ENCODE results near the gene CBX8.

Gene CBX8

DNA sequence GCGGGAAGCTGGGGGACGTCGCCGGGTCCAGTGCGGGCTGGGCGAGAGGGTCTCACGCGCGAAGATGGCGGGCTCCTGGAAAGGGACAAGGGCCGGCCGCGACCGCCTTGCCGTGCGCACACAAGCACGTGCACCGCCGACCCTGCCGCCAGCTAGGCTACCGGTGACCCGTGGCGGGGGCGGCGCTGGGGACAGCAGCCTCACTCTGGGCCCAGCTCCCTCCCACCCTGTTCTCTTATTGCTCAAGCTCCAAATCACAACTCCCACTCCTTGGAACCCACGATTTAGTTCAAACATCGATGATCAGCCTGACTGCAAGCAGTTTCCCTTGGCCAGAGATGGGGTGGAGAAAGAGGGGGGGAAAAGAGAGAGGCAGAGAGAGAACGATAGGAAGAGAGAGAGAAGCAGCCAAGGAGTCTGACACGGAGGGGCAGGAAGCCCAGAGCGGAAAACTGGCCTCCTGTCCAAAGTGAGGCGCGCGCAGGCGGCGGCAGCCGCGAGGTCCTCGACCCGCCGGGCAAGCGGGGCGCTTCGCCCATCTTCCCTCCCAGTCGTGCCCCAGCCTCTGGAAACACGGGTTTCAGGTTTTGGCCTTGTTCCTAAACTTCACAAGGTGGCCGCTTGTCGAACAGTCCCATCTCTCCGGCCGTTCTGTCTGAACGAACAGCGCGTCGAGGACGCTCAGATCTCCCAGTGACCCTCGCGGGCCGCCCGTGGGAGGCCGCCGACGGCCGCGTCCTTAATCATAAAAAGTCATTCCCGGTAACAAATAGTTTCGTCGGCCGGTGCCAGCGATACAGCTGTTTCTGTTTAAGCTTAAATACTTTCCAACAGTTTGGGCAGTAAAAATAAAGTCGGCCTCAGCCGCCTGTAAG, 1.7 kb upstream of the CBX8 start:
- Histone ChIP-seq H3K27ac (peak overlapping the region in 4 of 21 experiments; percentile 4 to 91 (median 70)), H3K4me3 (peak overlapping the region; percentile 42 to 75 (median 60))

DNA sequence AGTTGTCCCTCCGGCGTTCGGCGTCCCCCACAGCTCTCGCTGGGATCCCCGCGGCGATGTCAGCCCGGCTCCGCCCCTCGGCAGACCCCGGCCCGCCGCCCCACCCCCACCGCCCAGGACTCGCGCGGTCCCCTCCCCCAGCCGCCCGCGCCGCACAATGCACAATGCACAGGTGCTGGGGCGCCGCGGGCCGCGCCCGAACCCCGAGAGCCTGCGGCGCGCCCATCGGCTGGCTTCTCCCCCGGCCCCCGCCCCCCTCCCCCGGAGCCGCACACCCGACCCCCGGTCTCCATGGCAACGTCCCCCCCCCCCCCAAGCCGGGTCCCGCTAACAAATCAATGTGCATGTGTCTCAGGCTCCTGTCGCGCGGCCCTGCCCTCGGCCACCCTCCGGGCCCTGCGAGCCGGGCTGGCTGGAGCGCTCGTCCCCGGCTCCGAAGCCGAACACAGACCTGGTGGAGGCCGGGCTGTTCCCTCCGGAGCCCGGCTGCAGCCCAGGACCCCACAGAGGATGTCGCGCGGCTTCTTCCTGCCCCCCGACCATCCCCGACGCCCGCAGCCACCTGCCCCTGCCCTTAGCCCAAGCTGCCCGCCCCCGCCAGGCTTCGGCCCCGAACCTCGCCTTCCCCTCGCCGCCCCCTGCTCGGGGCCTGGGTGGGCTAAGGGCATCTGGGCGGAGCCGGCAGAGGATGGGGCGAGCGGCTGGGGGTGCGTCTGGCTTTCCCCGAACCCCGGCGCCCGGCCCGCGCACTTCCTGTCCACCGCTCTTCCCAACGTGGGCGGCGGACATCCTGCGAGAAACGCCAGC, 818 bp upstream of the CBX8 start:
- Histone ChIP-seq H3K4me3 (peak overlapping the region; percentile 42 to 75 (median 60)), H3K27ac (peak overlapping the region in 20 of 21 experiments; percentile 60 to 94 (median 84))

DNA sequence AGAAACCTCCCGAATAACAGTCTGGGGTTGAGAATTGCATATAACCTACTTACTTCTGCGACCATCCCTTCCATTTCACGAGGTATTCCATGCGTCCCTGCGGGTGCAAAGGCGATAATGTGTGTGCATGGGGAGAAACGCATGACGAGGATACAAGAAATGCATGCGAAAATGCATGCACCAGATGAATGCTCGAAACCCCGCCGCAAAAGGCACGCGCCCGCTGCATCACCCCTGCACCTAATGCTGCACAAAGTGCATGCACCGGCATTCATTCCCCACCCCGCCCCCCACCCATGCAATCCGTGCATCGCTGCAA, 474 bp downstream of the CBX8 start:
- peak overlapping the region; percentile 7 to 94 (median 85) for H3K27ac ChIP-seq
- peak overlapping the region; percentile 42 to 75 (median 60) for H3K4me3 ChIP-seq

DNA sequence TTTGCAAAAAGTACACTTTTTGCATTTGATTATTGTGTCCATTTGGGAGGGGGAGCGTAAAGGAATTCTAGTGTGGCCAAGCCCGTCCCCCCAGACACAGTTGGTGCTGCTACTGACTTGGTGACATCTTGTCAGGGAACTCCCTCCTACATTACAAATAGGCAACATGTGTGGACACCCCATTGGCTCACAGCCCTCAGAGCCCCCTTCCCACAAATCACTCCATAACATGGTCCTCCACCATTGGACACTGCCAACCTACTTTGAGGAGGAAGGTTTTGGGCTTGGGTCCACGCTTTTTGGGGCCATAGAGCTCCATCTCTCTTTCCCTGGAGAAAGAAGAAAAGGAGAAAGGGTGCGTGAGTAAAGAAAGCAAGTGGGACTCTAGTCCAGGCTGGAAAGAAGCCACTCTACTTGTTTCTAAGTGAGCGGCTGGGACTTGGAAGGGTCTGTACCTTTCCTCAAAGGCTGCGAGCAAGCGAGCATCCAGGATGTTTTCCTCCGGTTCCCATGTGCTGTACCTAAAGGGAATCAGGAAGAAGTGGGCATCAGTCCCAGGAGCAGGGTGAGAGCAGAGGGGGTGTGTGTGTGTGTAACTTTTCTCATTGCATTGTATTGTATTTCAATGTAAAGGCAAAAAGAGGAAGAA, 958 bp downstream of the CBX8 start:
- peak overlapping the region in 1 of 21 experiments; percentile 91 for H3K27ac ChIP-seq
- H3K4me3 ChIP-seq, result peak overlapping the region; percentile 42 to 75 (median 60)

DNA sequence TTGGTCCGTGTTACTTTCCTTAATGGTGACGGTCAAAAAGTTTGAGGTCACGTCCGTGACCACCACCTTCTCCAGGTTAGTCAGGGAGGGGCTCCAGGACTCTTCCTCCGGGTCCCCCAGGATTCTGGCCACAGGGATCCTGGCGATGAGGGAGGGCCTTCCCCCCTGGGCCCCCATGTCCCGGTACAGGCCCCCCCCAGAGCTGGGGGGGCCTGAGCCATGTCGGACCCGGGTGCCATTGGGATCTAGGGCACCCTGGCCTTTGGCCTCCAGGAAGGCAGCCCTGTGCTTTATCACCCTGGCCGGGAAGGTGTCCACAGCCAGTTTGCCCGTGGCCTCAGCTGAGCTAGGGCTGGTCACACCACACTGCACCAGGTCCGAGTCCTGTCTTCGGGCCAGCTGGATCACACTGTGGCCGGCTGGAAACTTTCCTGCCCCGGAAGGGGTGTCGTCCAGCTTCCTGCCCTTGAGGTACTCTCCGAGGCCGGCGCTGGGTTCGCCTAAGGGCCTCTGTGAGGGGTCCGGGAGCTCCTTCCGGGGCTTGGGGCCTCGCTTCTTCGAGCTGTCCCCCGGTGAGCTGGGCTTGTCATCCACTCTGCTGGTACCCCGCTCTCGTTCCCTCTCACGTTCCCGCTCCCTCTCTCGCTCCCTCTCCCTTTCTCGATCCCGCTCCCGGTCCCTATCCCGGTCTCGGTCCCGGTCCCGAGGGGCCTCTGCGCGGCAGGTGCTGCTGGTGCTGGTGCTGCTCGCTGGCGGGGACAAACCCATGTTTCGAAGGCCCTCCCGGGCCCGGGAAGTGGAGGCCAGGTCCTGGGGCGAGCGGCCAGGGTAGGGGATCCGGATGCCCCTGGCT, 2.0 kb downstream of the CBX8 start:
- Histone ChIP-seq H3K27ac (peak overlapping the region in 1 of 21 experiments; percentile 63), H3K4me3 (no peak overlapping the region)

DNA sequence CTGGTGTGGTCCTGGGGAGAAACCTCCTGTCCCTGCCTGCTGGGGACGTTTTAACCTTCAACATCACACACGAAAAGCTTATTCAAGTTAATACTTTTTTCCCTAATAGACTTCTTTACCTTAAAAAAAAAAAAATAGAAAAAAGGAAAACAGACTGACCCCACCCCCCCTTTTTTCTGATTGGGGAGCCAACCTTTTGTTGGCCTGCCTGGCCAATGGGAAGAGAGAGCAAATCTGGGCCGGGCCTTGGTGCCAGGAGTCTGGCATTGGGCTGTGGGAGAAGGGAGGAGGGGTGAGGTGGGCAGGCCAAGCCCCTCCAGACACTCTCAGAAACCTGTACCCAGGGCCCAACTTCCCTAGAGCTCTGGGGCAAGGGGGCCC, 3.0 kb downstream of the CBX8 start:
- H3K27ac ChIP-seq, result peak overlapping the region in 6 of 21 experiments; percentile 3 to 65 (median 52)
- no peak overlapping the region for H3K4me3 ChIP-seq

DNA sequence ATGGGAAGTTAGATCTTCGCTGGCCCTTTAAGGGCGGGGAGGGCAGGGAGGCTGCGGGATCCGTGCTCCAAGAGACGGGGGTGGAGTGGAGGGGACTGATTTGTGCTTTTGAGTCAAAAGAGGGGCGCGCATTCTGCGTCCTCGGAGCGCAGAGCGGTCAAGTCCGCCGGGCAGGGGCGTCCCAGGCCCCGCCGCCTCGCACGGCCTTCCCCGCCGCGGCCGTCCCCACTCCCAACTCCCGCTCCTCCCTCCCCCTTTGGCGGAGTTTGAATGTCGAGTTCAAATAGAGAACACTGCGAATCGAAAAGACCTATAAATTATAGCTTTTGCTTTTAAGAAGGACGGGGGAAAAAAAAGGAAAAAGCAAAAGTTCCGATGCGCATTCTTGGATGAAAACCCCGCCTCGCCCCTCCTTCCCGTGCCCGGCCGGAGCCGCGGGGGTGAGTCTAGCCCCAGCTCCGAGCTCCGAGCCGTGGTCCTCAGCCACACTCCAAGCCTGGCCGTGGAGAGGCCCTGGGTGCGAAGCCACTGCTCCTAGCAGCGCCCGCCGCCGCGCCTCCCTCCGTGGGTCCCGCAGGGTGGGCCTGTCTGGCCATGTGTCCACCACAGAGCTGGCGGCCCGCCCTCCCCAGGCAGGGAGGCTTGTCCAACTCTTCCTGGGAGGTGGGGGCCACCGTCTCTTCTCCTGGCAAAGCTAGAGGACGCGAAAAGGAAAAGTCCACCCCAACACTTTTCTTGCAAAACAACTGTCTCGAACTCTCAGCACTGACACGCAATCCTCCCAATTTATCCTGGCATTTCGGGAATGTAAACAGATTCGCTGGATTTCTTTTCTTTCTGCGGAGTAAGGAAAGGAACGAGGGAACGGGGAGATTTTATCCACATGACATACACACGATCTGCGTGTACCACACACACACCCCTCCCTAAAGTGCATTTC, 3.6 kb downstream of the CBX8 start:
- H3K27ac ChIP-seq, result peak overlapping the region in 9 of 21 experiments; percentile 3 to 65 (median 43)
- H3K4me3 ChIP-seq, result peak overlapping the region; percentile 5 to 33 (median 8)

DNA sequence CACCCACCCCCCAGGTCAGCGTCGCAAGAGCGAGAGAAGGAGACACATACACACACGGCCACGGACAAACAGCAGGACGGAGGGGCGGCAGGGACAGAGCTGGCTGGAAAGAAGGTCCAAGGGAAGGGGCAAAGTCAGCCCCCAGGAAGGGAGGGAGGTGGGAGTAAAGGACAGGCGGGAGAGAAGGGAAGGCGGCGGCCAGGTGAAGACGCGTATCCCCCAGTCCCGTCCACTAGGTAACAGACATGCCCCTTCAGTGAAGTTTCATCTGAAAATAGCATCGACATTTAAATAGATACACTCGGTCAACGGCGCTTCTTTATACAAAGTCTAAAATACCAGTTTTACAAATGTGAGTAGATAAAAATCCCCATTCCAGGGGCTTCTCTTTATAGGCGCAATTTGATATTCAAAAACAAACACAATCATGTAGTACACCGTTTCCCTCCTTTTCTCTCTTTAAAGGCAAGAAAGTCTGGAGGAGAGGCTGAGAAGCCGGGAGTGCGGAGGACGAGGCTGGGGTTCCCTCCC, 4.5 kb downstream of the CBX8 start:
- H3K27ac ChIP-seq, result peak overlapping the region in 2 of 21 experiments; percentile 62 to 65
- peak overlapping the region in 5 of 7 experiments; percentile 5 to 33 (median 8) for H3K4me3 ChIP-seq

DNA sequence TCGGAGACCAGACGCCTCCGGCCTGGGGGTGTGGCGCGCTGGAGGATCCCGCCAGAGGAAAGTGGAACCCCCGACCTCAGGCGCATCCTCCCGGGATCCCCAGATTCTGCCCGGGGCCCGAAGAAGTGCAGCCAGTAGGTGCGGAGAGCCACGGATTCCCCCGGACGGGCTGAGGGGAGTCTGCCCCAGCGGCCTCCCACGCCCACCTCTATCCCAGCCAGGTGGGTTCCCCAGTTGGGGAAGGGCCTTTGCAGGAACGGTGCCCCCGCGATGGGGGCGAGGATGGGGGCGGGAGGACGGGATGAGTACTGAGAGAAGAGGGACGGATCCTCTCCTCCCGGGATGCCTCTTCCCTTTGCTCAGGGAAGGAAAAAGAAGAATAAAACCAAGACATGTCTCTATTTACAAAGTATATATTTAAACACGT, 5.1 kb downstream of the CBX8 start:
- H3K27ac ChIP-seq, result no peak overlapping the region

DNA sequence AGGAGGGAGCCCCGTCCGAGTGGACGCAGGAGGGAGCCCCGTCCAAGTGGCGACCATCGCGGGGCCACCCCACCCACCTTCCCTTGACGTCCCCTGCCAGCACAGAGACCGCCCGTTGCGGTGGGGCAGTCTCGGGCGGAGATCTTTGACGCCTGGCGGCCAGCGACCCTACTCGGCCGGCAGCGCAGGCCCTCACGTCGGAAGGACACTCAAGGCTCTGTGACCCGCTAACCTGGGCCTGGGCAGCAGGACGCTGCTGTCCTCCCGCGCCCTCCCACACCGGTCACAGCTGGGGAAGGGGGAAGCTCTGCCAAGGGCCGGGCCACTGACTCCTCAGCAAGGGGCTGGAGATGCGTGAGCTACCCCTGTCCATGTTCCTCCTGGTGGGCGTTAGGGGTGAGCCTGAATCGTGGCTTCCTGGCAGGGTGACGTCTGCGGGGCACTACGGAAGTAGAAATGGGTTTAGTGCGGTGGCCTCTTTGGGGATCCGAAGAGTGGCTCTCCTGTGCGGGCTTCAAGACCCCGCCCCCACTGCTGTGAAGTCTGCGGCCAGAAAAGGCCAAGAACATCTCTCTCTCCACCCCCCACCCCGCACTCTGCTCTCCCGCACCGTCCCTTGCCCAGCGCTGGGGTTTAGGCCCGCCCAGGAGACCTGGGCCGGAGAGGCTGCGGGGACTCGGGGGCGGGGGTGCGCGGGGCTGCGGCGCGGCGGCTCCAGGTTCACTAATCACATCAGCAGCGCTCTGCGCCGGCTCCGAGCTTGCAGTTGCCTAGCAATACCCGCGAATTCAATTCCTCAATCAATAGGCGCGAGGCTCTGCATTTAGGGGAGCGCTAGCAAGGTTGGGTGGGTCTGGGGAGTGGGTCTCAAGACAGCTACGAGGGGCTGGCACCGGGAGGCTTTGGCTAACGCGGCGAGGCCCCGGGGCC, 5.8 kb downstream of the CBX8 start:
- H3K4me3 ChIP-seq, result no peak overlapping the region

More for the DNA sequence above, 5.1 kb downstream of the CBX8 start:
- no peak overlapping the region for H3K4me3 ChIP-seq

DNA sequence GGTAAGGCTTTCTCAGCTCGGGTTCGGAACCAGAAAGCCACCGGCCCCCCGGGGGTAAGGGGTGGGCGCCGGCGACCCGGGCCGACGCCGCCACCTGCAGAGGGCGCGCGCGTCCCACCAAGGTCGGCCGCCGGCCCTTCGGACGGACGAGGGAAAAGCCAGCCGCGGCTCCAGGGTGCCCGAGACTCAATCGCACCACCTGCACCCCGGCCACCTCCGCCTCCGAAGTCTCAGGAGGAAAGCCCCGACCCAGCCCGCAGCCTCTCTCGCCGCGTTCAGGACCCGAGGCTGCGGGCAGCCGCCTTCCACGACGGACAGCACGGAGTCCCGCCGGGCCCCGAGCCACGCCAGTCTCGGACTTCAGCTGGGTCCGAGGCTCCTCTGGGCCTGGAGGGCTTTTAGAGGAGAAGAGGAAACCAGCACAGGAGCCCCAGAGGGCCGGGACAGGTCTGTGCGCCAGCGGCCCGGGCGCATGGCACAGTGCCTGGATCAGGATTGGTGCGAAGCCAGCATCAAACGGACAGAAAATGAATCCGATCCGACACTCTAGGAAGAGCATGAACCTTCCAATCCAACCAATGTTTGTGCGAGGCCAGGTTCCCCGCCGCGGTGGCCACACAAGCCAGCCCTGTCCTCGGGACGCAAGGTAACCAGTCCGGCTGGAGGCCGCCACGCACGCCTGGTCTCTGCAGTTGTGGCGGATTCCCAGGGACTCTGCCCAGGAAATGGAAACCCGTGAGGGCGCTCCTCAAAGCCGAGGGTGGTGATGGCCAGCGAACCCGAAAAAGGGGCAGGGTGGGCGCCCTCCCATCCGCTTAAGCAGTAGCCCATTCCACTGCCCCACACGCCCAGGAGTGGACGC, 6.7 kb downstream of the CBX8 start:
- H3K4me3 ChIP-seq, result no peak overlapping the region
- H3K27ac ChIP-seq, result no peak overlapping the region

More for the DNA sequence above, 5.8 kb downstream of the CBX8 start:
- no peak overlapping the region for H3K27ac ChIP-seq

DNA sequence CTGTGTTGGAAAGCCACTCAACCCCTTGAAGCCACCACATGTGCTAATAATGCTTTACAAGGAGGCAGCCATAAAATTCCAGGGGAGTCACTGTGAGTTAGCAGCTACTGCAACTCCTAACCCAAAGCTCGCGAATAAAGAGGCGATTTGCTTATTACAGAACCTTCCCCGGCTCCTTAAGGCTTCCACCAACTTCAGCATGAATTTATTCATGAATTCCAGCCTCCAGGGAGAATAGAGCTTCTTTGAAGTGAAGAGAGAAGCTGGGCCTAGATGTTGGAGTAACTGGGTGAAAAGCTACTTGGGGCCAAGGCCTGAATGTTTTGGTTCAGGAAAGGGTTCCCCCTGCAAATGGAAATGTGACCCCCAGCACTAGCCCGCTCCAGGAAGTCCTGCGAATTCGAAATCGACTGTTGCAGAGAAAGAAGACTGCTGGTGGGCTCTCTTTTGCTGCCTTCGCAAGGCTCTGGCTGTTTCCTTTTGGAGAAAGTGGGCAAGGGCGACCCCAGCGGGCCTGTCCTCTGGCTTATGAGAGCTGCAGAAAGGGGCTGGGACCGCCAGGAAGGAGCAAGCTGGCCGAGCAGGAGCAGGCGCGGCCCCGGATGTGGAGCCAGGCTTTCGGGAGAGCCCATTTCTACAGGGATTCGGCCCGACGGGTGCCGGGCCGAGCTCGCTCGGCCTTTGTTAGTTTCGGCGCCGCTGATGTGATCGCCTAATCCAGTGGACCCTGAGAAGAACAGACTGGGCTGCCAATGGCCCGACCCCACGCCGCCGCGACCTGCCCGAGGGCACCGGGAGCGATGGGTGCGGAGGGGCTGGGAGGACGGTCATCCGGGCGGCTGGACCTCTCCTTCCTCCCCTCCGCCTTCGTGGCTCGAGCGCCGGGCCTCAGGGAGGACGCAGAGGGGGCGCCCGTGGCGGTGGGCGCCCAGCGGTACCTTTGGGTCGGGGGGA, 7.6 kb downstream of the CBX8 start:
- Histone ChIP-seq H3K4me3 (no peak overlapping the region), H3K27ac (no peak overlapping the region)

DNA sequence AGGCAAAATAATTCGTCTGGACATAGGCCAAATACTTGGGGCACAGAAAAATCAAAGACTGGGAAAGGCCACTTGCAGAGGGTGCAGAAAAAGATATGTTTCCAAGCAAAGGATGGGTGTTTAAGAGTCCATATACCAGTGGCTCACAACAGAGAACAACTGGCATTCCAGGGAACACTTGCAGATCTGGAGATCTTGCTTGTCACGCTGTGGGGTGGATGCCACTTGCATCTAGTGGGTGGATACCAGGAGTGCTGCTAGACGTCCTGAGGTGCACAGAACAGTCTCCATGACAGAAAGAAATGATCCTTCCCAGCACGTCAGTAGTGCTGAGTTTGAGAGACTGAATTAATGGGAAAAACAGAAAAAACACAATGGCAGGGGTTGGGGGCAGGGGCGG, 8.4 kb downstream of the CBX8 start:
- Histone ChIP-seq H3K4me3 (no peak overlapping the region), H3K27ac (no peak overlapping the region)

DNA sequence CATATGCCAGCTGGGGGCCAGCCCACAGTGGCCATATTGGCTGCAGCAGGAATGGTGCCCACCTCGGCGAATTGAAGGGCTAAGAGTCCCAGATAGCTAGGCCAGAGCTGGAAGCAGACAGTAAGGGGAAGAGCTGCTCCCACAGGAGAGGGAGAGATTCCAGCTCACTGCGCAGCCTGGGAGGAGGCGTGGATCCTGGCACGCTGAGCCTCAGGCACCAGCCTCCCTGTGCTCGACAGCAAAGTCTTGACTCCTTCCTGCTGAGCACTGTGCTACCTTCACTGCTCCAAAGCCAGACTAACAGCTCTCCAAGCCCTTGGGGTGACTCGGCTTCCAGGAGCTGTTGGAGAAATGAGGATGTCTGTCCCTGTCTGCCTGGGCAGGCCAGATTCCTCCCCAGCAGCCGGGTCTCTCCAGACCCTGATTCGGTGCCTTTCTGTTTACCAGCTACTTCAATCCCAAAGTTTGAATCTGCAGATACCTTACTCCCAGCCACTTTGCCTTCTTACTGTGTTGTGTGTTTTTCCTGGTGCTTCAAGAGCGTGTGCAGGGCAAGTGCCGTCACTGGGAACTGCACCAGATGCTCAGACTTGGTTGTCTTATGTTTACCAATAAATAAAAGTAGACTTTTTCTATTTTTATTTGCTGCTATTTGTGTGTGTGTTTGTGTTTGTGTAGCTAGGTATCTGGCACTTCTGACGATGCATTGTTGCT, 9.8 kb downstream of the CBX8 start:
- no peak overlapping the region for H3K27ac ChIP-seq

More for the DNA sequence above, 9.8 kb downstream of the CBX8 start:
- H3K4me3 ChIP-seq, result no peak overlapping the region
